HepG2 (cell line): Measurements from ENCODE around the gene RABGAP1. TPM values are rescaled to one million over a fixed set of nuclear protein-coding genes. Genes with fewer than 3 reads are reported as not detected.

ENCODE experiments used
- EP300 ChIP-seq, 3 experiments: sonication (generic) in 1 of 3; formaldehyde crosslinking in 1 of 3; IDR thresholded peaks; 2 replicates each; pipeline versions ENCODE4 v1.5.1 to v1.6.1; 2011 to 2020; ENCODE audit warnings: low read depth in 2 of 3, low read length in 2 of 3, borderline replicate concordance in 1 of 3, improper control_type of control experiment in 1 of 3, mild to moderate bottlenecking in 1 of 3, missing genetic modification reagents in 1 of 3, moderate library complexity in 1 of 3
- SMYD3 ChIP-seq: sonication (generic); formaldehyde crosslinking; IDR thresholded peaks from 2 replicates; pipeline ENCODE4 v1.8.1; 2023; ENCODE audit warnings: mild to moderate bottlenecking, missing genetic modification reagents
- SNAPC2 ChIP-seq: sonication (generic); formaldehyde crosslinking; IDR thresholded peaks from 2 replicates; pipeline ENCODE4 v1.8.1; 2022; ENCODE audit warnings: mild to moderate bottlenecking, missing genetic modification reagents
- ZBTB10 ChIP-seq: sonication (generic); formaldehyde crosslinking; IDR thresholded peaks from 2 replicates; pipeline ENCODE4 v1.4.0; 2020; ENCODE audit warnings: missing genetic modification reagents, borderline replicate concordance
- ZBTB14 ChIP-seq: sonication (generic); formaldehyde crosslinking; IDR thresholded peaks from 2 replicates; pipeline ENCODE4 v1.4.0; 2020; ENCODE audit warnings: missing genetic modification reagents
- ZNF34 ChIP-seq: sonication (generic); formaldehyde crosslinking; IDR thresholded peaks from 2 replicates; pipeline ENCODE4 v1.4.0; 2020; ENCODE audit warnings: mild to moderate bottlenecking, missing genetic modification reagents, borderline replicate concordance
- ZNF619 ChIP-seq: sonication (generic); formaldehyde crosslinking; IDR thresholded peaks from 2 replicates; pipeline ENCODE4 v1.4.0; 2020; ENCODE audit warnings: mild to moderate bottlenecking, missing genetic modification reagents
- ZNF629 ChIP-seq: sonication (generic); formaldehyde crosslinking; conservative IDR thresholded peaks from 2 replicates; pipeline ENCODE4 v1.5.0; 2020; ENCODE audit warnings: missing genetic modification reagents
- ZNF724P ChIP-seq: sonication (generic); formaldehyde crosslinking; IDR thresholded peaks from 2 replicates; pipeline ENCODE4 v1.8.0; 2022; ENCODE audit warnings: missing genetic modification reagents, borderline replicate concordance
- polyA plus RNA-seq, 8 experiments: library from polyadenylated mRNA; depleted of rRNA in 3 of 8; stranded (reverse) in 7 of 8; unstranded in 1 of 8; fragments of >200 nt; fragmentation: Illumina TruSeq in 4 of 8; extraction: Trizol in 4 of 8; gene quantifications; 2 replicates each; pipeline versions ENCODE4 v1.2.1 to v1.2.3, GENCODE V29; 2011 to 2016; ENCODE audit warnings: low read depth in 4 of 8, missing spikeins in 1 of 8, mixed read lengths in 1 of 8; ENCODE audit not compliant: insufficient read depth in 1 of 8
- total RNA-seq, 5 experiments: library from RNA; depleted of rRNA; stranded (reverse); fragments of >200 nt; fragmentation: Illumina TruSeq; extraction: Trizol; gene quantifications; 2 replicates each; pipeline ENCODE4 v1.2.3, GENCODE V29; 2016; ENCODE audit warnings: low read depth in 1 of 5
- TF ChIP-seq, protein P1 (sequence below): sonication (generic); formaldehyde crosslinking; IDR thresholded peaks from 2 replicates; pipeline ENCODE4 v1.4.0; 2020; ENCODE audit warnings: missing genetic modification reagents, borderline replicate concordance
- TF ChIP-seq, protein P2 (sequence below): sonication (generic); formaldehyde crosslinking; IDR thresholded peaks from 2 replicates; pipeline ENCODE4 v1.8.0; 2022; ENCODE audit warnings: missing genetic modification reagents, mild to moderate bottlenecking, borderline replicate concordance
- TF ChIP-seq, protein P3 (sequence below): sonication (generic); formaldehyde crosslinking; IDR thresholded peaks from 2 replicates; pipeline ENCODE4 v1.5.0; 2020; ENCODE audit warnings: missing genetic modification reagents
- TF ChIP-seq, protein P4 (sequence below): sonication (generic); formaldehyde crosslinking; IDR thresholded peaks from 2 replicates; pipeline ENCODE4 v1.4.0; 2020; ENCODE audit warnings: missing genetic modification reagents
- TF ChIP-seq, protein P5 (sequence below): sonication (generic); formaldehyde crosslinking; IDR thresholded peaks from 2 replicates; pipeline ENCODE4 v1.5.1; 2020; ENCODE audit warnings: missing genetic modification reagents, mild to moderate bottlenecking, borderline replicate concordance

Gene RABGAP1
- total and polyA plus RNA-seq, 2 of the 13 experiments (the other 11 are each of a cell fraction or from before 2014, with no cell fraction given): 19.1 to 19.3 TPM

- no peak for TF ChIP-seq ZBTB10 (CRISPR knock-in tag)
- TF ChIP-seq SNAPC2: no peak
- peak; percentile 40; the same call in 1 of the 2 replicates for TF ChIP-seq SMYD3 (CRISPR knock-in tag)
- TF ChIP-seq ZNF629 (CRISPR knock-in tag): no peak
- TF ChIP-seq, protein P1, sequence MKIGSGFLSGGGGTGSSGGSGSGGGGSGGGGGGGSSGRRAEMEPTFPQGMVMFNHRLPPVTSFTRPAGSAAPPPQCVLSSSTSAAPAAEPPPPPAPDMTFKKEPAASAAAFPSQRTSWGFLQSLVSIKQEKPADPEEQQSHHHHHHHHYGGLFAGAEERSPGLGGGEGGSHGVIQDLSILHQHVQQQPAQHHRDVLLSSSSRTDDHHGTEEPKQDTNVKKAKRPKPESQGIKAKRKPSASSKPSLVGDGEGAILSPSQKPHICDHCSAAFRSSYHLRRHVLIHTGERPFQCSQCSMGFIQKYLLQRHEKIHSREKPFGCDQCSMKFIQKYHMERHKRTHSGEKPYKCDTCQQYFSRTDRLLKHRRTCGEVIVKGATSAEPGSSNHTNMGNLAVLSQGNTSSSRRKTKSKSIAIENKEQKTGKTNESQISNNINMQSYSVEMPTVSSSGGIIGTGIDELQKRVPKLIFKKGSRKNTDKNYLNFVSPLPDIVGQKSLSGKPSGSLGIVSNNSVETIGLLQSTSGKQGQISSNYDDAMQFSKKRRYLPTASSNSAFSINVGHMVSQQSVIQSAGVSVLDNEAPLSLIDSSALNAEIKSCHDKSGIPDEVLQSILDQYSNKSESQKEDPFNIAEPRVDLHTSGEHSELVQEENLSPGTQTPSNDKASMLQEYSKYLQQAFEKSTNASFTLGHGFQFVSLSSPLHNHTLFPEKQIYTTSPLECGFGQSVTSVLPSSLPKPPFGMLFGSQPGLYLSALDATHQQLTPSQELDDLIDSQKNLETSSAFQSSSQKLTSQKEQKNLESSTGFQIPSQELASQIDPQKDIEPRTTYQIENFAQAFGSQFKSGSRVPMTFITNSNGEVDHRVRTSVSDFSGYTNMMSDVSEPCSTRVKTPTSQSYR (CRISPR knock-in tag): no peak
- no peak for TF ChIP-seq ZNF724P (CRISPR knock-in tag)
- 0 out of 2 replicates have a peak, but pooled peaks have one; percentile 30 for TF ChIP-seq ZNF34
- TF ChIP-seq ZNF619: peak; percentile 91
- TF ChIP-seq EP300 (IDR thresholded peaks at IDR 0.05; ENCODE audit: low read depth in 2 of 2, low read length in 2 of 2): no peak; a peak in 1 of 4 replicates
- no peak; the same call in none of the 2 replicates for TF ChIP-seq EP300 (CRISPR knock-in tag; IDR thresholded peaks at IDR 0.05; ENCODE audit: borderline replicate concordance)
- TF ChIP-seq, protein P2, sequence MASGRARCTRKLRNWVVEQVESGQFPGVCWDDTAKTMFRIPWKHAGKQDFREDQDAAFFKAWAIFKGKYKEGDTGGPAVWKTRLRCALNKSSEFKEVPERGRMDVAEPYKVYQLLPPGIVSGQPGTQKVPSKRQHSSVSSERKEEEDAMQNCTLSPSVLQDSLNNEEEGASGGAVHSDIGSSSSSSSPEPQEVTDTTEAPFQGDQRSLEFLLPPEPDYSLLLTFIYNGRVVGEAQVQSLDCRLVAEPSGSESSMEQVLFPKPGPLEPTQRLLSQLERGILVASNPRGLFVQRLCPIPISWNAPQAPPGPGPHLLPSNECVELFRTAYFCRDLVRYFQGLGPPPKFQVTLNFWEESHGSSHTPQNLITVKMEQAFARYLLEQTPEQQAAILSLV (CRISPR knock-in tag): no peak
- TF ChIP-seq ZBTB14 (CRISPR knock-in tag): no peak
- TF ChIP-seq, protein P3, sequence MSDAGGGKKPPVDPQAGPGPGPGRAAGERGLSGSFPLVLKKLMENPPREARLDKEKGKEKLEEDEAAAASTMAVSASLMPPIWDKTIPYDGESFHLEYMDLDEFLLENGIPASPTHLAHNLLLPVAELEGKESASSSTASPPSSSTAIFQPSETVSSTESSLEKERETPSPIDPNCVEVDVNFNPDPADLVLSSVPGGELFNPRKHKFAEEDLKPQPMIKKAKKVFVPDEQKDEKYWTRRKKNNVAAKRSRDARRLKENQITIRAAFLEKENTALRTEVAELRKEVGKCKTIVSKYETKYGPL (CRISPR knock-in tag): no peak
- TF ChIP-seq, protein P4, sequence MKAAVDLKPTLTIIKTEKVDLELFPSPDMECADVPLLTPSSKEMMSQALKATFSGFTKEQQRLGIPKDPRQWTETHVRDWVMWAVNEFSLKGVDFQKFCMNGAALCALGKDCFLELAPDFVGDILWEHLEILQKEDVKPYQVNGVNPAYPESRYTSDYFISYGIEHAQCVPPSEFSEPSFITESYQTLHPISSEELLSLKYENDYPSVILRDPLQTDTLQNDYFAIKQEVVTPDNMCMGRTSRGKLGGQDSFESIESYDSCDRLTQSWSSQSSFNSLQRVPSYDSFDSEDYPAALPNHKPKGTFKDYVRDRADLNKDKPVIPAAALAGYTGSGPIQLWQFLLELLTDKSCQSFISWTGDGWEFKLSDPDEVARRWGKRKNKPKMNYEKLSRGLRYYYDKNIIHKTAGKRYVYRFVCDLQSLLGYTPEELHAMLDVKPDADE: 0 out of 2 replicates have a peak, but pooled peaks have one; percentile 78
- TF ChIP-seq, protein P5, sequence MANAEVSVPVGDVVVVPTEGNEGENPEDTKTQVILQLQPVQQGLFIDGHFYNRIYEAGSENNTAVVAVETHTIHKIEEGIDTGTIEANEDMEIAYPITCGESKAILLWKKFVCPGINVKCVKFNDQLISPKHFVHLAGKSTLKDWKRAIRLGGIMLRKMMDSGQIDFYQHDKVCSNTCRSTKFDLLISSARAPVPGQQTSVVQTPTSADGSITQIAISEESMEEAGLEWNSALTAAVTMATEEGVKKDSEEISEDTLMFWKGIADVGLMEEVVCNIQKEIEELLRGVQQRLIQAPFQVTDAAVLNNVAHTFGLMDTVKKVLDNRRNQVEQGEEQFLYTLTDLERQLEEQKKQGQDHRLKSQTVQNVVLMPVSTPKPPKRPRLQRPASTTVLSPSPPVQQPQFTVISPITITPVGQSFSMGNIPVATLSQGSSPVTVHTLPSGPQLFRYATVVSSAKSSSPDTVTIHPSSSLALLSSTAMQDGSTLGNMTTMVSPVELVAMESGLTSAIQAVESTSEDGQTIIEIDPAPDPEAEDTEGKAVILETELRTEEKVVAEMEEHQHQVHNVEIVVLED (CRISPR knock-in tag): peak; percentile 22; the same call in 1 of the 2 replicates
These were observed 27.7 kb upstream of the RABGAP1 start, which contains the start of gene ZBTB6 (continued) for GRCh38 chr9:122912964-122913673.
